H9 (cell line): ENCODE results near the gene RAB43. TPM values are rescaled to one million over a fixed set of nuclear protein-coding genes. Genes with fewer than 3 reads are reported as not detected.

Source experiments
- DNase-seq: peaks from one replicate; pipeline ENCODE4 v3.0.0-alpha.2; 2017
- H2AFZ ChIP-seq: one replicate; pipeline ENCODE4 v1.6.1; 2013; ENCODE audit warnings: mild to moderate bottlenecking, low read length, control low read depth, moderate library complexity
- H2AK5ac ChIP-seq: 2 replicates; pipeline ENCODE4 v1.6.1; 2013; ENCODE audit warnings: low read length, control low read depth, mixed read lengths; ENCODE audit not compliant: insufficient read length
- H2BK120ac ChIP-seq: one replicate; pipeline ENCODE4 v1.6.1; 2013; ENCODE audit warnings: low read depth, mild to moderate bottlenecking, low read length, control low read depth, inconsistent platforms; ENCODE audit not compliant: poor library complexity, severe bottlenecking
- H2BK12ac ChIP-seq: 2 replicates; pipeline ENCODE4 v1.6.1; 2013; ENCODE audit warnings: low read length, control low read depth, mixed read lengths, low read depth; ENCODE audit not compliant: insufficient read length
- H2BK15ac ChIP-seq: 2 replicates; pipeline ENCODE4 v1.6.1; 2013; ENCODE audit warnings: low read depth, low read length, control low read depth
- H2BK20ac ChIP-seq: one replicate; pipeline ENCODE4 v1.6.1; 2013; ENCODE audit warnings: low read depth, mild to moderate bottlenecking, low read length, control low read depth, inconsistent platforms; ENCODE audit not compliant: poor library complexity, severe bottlenecking
- H2BK5ac ChIP-seq: 2 replicates; pipeline ENCODE4 v1.6.1; 2013; ENCODE audit warnings: low read length, control low read depth, mixed read lengths; ENCODE audit not compliant: insufficient read length
- H3K14ac ChIP-seq: 2 replicates; pipeline ENCODE4 v1.6.1; 2013; ENCODE audit warnings: low read length, control low read depth; ENCODE audit not compliant: insufficient read depth
- H3K18ac ChIP-seq: 2 replicates; pipeline ENCODE4 v1.6.1; 2013; ENCODE audit warnings: low read depth, mild to moderate bottlenecking, mixed read lengths, low read length, control low read depth; ENCODE audit not compliant: insufficient read length
- H3K23ac ChIP-seq: 2 replicates; pipeline ENCODE4 v1.6.1; 2013; ENCODE audit warnings: low read length, control low read depth, mixed read lengths, low read depth; ENCODE audit not compliant: insufficient read length
- H3K23me2 ChIP-seq: 2 replicates; pipeline ENCODE4 v1.6.1; 2013; ENCODE audit warnings: low read depth, mild to moderate bottlenecking, mixed read lengths, low read length, control low read depth; ENCODE audit not compliant: insufficient read length, poor library complexity, severe bottlenecking
- H3K27ac ChIP-seq: 2 replicates; pipeline ENCODE4 v1.5.1; 2013; ENCODE audit warnings: low read length, control low read depth, mixed read lengths, low read depth; ENCODE audit not compliant: insufficient read length
- H3K27me3 ChIP-seq: 2 replicates; pipeline ENCODE4 v1.6.1; 2013; ENCODE audit warnings: low read length, control low read depth, inconsistent platforms; ENCODE audit not compliant: insufficient read depth
- H3K4ac ChIP-seq: 2 replicates; pipeline ENCODE4 v1.6.1; 2013; ENCODE audit warnings: low read depth, mild to moderate bottlenecking, control low read depth, inconsistent platforms, low read length, moderate library complexity
- H3K4me1 ChIP-seq: 2 replicates; pipeline ENCODE4 v1.6.1; 2013; ENCODE audit warnings: low read length, control low read depth, inconsistent platforms; ENCODE audit not compliant: insufficient read depth
- H3K4me2 ChIP-seq: 2 replicates; pipeline ENCODE4 v1.6.1; 2013; ENCODE audit warnings: low read length, control low read depth, mixed read lengths; ENCODE audit not compliant: insufficient read length, insufficient read depth
- H3K56ac ChIP-seq: 2 replicates; pipeline ENCODE4 v1.6.1; 2013; ENCODE audit warnings: low read depth, mild to moderate bottlenecking, mixed read lengths, low read length, control low read depth; ENCODE audit not compliant: insufficient read length
- H3K79me1 ChIP-seq: 2 replicates; pipeline ENCODE4 v1.6.1; 2013; ENCODE audit warnings: low read depth, mild to moderate bottlenecking, moderate library complexity, low read length, control low read depth, inconsistent platforms; ENCODE audit not compliant: insufficient read depth, poor library complexity, severe bottlenecking
- H3K79me2 ChIP-seq: 2 replicates; pipeline ENCODE4 v1.6.1; 2013; ENCODE audit warnings: low read length, control low read depth, inconsistent platforms; ENCODE audit not compliant: insufficient read depth
- H3K9ac ChIP-seq: 2 replicates; pipeline ENCODE4 v1.6.1; 2013; ENCODE audit warnings: low read length, control low read depth, mixed read lengths; ENCODE audit not compliant: insufficient read length; ENCODE audit errors: extremely low read depth
- H3K9me3 ChIP-seq: one replicate; pipeline ENCODE4 v1.6.1; 2013; ENCODE audit warnings: low read depth, low read length, inconsistent platforms; ENCODE audit not compliant: control insufficient read depth
- H3T11ph ChIP-seq: one replicate; pipeline ENCODE4 v1.6.1; 2013; ENCODE audit warnings: mild to moderate bottlenecking, low read length, control low read depth, inconsistent platforms
- H4K20me1 ChIP-seq: one replicate; pipeline ENCODE4 v1.6.1; 2013; ENCODE audit not compliant: control insufficient read depth, insufficient read length, insufficient read depth
- H4K5ac ChIP-seq: 2 replicates; pipeline ENCODE4 v1.6.1; 2013; ENCODE audit warnings: low read depth, mild to moderate bottlenecking, mixed read lengths, low read length, control low read depth; ENCODE audit not compliant: insufficient read length
- H4K8ac ChIP-seq: replicated peaks from 2 replicates; pipeline ENCODE4 v1.6.1; 2013; ENCODE audit warnings: low read length, control low read depth, mixed read lengths, low read depth; ENCODE audit not compliant: insufficient read length
- H4K91ac ChIP-seq: 2 replicates; pipeline ENCODE4 v1.6.1; 2013; ENCODE audit warnings: low read depth, mild to moderate bottlenecking, moderate library complexity, mixed read lengths, low read length, control low read depth; ENCODE audit not compliant: insufficient read length
- H3K27ac Mint-ChIP-seq, 3 experiments: 2 replicates in 2 of 3; 3 replicates in 1 of 3; pipeline ENCODE4 v1.8.0; 2020 to 2021; ENCODE audit warnings: mixed read lengths in 3 of 3, mild to moderate bottlenecking in 1 of 3, moderate library complexity in 1 of 3
- H3K27me3 Mint-ChIP-seq: 2 replicates; pipeline ENCODE4 v1.8.0; 2021; ENCODE audit warnings: low read depth, mild to moderate bottlenecking, moderate library complexity, mixed read lengths
- H3K36me3 Mint-ChIP-seq, 3 experiments: 2 replicates in 2 of 3; 3 replicates in 1 of 3; pipeline ENCODE4 v1.8.0; 2020 to 2021; ENCODE audit warnings: low read depth in 3 of 3, mixed read lengths in 3 of 3; ENCODE audit not compliant: insufficient read depth in 1 of 3
- H3K4me1 Mint-ChIP-seq, 2 experiments: 2 replicates each; pipeline ENCODE4 v1.8.0; 2020; ENCODE audit warnings: mixed read lengths in 2 of 2
- H3K4me3 Mint-ChIP-seq, 2 experiments: 2 replicates in 1 of 2; 3 replicates in 1 of 2; pipeline ENCODE4 v1.8.0; 2020 to 2021; ENCODE audit warnings: mild to moderate bottlenecking in 2 of 2, mixed read lengths in 2 of 2, moderate library complexity in 1 of 2
- H3K9me3 Mint-ChIP-seq, 2 experiments: 2 replicates in 1 of 2; 3 replicates in 1 of 2; pipeline ENCODE4 v1.8.0; 2020; ENCODE audit warnings: mild to moderate bottlenecking in 2 of 2, mixed read lengths in 2 of 2, moderate library complexity in 1 of 2
- CTCF ChIP-seq: fragments of 200-600 bp; sonication (generic); conservative IDR thresholded peaks from 3 replicates; pipeline ENCODE4 v1.8.0; 2021; ENCODE audit warnings: antibody characterized with exemption, mild to moderate bottlenecking
- WGBS: extraction: QIAGEN DNeasy Blood & Tissue Kit; methylation state at CpG from one replicate; pipeline ENCODE4 v1.1.7; 2013; ENCODE audit warnings: missing lambda C conversion rate, low lambda C conversion rate, mixed read lengths; ENCODE audit not compliant: insufficient read length; ENCODE audit errors: extremely low coverage; 5-methylcytosine and 5-hydroxymethylcytosine counted together
- total RNA-seq: library from RNA; stranded (reverse); gene quantifications from 2 replicates; pipeline ENCODE4 v1.2.1, GENCODE V29; 2021

RAB43 gene
- total RNA-seq, 1 experiment from 2014 or later, result 13.6 TPM

GRCh38 chr3:129056451-129057173 is 65.0 kb downstream of the RAB43 start:
- H3K27ac Mint-ChIP-seq, result no peak overlapping the region
- H4K8ac ChIP-seq, result no peak overlapping the region
- no peaks in the 10 kb centered on the region for H3K4me1 ChIP-seq
- H3K23ac ChIP-seq, result no peak overlapping the region
- H2BK5ac ChIP-seq, result no peak overlapping the region
- no peak overlapping the region for H3T11ph ChIP-seq
- H3K9me3 ChIP-seq, result no peaks in the 10 kb centered on the region
- WGBS, result no CpG with 5 or more reads among the region's 9 CpGs
- no peak overlapping the region for H2AFZ ChIP-seq
- no peaks in the 10 kb centered on the region for H3K23me2 ChIP-seq
- peaks cover 9% of the 10 kb centered on the region for H3K27me3 Mint-ChIP-seq
- H3K9ac ChIP-seq, result no peak overlapping the region
- H2BK15ac ChIP-seq, result no peak overlapping the region
- H3K4me1 Mint-ChIP-seq, result peaks cover 4 to 6% of the 10 kb centered on the region in 2 experiments
- H2AK5ac ChIP-seq, result no peak overlapping the region
- H3K79me2 ChIP-seq, result no peaks in the 10 kb centered on the region
- H3K56ac ChIP-seq, result no peak overlapping the region
- H2BK120ac ChIP-seq, result no peak overlapping the region
- no peaks in the 10 kb centered on the region for H4K20me1 ChIP-seq
- H3K79me1 ChIP-seq, result no peaks in the 10 kb centered on the region
- no peak overlapping the region for H3K4me2 ChIP-seq
- no peak for DNase-seq
- H3K36me3 Mint-ChIP-seq, result no peaks in the 10 kb centered on the region
- TF ChIP-seq CTCF, result no peak
- no peak overlapping the region for H4K91ac ChIP-seq
- H3K27me3 ChIP-seq, result no peaks in the 10 kb centered on the region
- no peak overlapping the region for H3K18ac ChIP-seq
- H3K27ac ChIP-seq, result no peak overlapping the region
- H3K4me3 Mint-ChIP-seq, result no peak overlapping the region
- H3K4ac ChIP-seq, result no peak overlapping the region
- H2BK12ac ChIP-seq, result no peak overlapping the region
- no peak overlapping the region for H4K5ac ChIP-seq
- H3K9me3 Mint-ChIP-seq, result no peaks in the 10 kb centered on the region; a peak in 1 of 5 replicates
- H3K14ac ChIP-seq, result no peak overlapping the region
- no peak overlapping the region for H2BK20ac ChIP-seq
